Fibroblast of mammary gland (primary cell): ENCODE results near the gene ZNF423.

ENCODE experiments used
- DNase-seq: peaks from one replicate; pipeline ENCODE4 v3.0.0-alpha.2; 2010; ENCODE audit warnings: low read depth
- H3K4me3 ChIP-seq: 2 replicates; pipeline ENCODE4 v1.5.1; 2011; ENCODE audit warnings: low read depth, mild to moderate bottlenecking, low read length, moderate library complexity; ENCODE audit not compliant: control insufficient read depth
- TF ChIP-seq, protein P1 (sequence below): conservative IDR thresholded peaks from 2 replicates; pipeline ENCODE4 v1.5.1; 2011; ENCODE audit warnings: low read depth, low read length, inconsistent platforms; ENCODE audit not compliant: control insufficient read depth, insufficient read depth

ZNF423 gene

DNA sequence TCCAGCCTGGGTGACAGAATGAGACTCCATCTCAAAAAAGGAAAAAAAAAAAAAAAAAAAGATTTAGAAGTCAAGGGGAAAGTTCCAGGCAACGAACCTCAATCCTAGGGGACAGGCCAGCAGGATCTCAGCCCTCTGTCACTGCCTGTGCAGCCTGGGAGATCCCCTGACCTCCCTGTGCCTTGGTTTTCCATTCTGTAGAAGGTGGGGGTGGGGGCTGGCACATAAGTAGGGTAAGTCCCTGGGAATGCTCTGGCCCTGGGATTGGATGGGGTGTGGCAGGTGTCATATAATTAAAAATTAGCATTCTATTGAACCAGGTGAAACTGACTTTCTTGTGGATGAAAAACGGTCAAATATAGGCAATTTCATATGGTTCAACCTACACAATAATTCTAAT, 391.8 kb downstream of the ZNF423 start:
- no peak for DNase-seq
- TF ChIP-seq, protein P1, sequence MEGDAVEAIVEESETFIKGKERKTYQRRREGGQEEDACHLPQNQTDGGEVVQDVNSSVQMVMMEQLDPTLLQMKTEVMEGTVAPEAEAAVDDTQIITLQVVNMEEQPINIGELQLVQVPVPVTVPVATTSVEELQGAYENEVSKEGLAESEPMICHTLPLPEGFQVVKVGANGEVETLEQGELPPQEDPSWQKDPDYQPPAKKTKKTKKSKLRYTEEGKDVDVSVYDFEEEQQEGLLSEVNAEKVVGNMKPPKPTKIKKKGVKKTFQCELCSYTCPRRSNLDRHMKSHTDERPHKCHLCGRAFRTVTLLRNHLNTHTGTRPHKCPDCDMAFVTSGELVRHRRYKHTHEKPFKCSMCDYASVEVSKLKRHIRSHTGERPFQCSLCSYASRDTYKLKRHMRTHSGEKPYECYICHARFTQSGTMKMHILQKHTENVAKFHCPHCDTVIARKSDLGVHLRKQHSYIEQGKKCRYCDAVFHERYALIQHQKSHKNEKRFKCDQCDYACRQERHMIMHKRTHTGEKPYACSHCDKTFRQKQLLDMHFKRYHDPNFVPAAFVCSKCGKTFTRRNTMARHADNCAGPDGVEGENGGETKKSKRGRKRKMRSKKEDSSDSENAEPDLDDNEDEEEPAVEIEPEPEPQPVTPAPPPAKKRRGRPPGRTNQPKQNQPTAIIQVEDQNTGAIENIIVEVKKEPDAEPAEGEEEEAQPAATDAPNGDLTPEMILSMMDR = no peak
- H3K4me3 ChIP-seq = no peak overlapping the region

DNA sequence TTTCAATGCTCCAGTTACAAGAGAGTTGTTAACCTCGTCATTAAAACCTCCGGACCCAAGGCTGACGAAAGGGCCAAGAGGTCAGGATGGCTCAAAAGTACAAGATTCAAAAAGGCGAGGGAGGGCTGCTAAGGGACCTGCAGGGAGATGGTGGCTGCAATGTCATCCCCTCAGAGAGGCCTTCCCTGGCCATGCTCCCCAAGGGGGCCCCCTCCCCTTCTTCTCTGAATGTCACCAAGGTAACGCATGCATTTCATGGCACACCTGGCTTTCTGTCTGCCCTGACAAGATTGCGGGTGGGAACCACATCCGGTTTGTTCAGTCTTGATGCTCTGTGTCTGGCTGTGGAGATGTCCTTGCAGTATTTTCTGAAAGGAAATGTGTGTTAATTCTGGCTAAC, 392.4 kb downstream of the ZNF423 start:
- H3K4me3 ChIP-seq = no peak overlapping the region
- TF ChIP-seq, protein P1 = no peak
- no peak for DNase-seq

DNA sequence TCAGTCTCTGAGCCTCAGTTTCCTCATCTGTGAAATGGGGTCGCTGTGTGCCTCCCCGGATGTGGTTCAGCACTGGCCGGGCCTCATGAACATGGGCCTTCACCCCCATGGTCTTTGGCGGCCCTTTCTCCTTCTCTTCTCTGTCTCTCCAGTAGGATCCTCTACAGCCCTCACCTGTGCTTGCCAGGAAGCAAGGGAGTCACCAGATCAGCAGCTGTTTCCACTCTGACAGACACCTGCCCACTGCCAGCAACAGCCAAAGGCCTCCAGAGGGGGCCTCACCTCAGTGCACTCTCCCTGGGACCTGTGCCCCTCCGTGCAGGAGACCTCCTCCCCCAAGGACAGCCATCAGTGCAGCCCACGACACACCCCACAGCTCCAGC, 392.9 kb downstream of the ZNF423 start:
- no peak overlapping the region for H3K4me3 ChIP-seq
- TF ChIP-seq, protein P1 = no peak
- no peak for DNase-seq

DNA sequence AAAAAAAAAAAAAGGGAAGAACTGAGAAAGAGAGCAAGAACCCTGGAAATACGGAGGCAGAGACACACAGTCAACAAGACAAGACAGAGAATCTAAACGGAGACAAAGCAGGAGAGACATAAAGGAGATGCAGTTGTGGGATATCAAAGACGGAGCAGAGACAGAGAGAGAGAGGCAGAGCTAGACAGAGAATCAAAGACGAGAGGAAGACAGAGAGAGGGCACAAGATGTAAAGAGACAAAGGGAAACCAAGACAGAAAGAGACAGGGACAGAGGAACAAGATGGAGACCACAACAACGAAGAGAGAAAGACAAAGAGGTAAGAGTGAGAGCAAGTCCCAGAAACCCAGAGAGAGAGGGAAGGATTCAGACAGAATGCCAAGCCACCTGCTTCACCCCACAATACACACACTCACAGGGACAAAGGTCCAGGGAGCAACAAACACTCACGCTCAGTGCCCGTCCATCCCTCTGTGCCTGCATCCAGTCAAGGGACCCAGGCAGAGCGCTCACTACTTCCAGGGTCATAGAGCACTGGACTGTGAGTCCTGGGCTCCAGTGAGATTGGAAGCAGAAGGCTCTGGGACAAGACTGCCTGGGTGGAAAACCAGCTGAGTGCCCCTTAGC, 393.4 kb downstream of the ZNF423 start:
- no peak overlapping the region for H3K4me3 ChIP-seq
- TF ChIP-seq, protein P1 = no peak

DNA sequence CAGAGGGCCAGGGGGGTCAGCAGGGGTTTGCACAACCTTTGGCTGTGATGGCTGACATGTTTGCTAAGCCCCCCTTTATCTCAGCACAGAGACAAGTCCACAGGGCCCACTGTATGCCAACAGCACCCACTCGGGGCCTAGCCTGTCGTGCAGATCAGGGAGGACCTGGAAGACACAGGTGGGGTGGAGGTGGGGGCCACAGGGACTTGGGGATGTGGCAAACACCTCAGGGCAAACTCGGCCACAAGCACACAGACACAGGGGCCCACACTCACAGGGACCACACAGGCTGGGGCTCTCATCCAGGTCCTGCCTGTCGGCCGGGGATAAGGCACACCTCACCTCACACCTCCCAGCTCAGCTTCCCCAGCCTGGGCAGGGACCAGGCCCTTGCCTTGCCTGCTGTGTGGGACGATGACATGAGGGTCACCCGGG, 394.4 kb downstream of the ZNF423 start:
- no peak for DNase-seq
- TF ChIP-seq, protein P1 = no peak
- H3K4me3 ChIP-seq = no peak overlapping the region

More for the DNA sequence above, 393.4 kb downstream of the ZNF423 start:
- no peak for DNase-seq

DNA sequence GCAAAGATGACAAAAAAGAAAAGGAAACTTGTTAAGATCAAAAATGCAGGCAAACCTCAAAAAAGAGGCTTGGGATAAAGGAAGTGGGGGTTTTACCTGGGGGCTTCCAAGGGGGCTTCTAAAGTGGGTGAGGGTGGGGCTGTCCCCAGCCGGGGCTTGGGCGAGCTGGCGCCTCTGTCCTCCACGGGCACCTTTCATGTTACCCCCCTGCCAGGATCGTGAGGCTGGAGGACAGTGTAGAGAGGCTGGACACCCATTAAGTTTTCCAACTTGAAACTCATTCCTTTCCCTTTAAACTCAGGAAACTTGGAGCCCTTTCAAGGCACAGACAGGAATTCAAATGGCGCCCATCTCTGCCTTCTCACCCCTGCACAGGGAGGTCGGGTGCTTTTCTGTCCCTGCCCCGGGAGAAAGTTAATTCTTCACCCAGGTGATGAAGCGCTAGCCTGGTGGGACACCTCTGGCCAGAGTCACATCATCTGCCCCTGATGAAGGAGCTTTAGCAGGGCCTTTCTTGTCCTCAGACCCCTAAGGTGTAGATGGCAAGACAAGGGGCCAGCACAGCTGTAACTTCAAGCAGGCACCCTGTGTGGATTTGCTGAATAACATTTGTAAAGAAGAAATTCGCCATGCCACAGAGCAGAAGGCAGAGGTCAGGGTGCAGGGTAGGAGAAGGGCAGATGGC, 395.0 kb downstream of the ZNF423 start:
- DNase-seq = no peak

More for the DNA sequence above, 395.0 kb downstream of the ZNF423 start:
- H3K4me3 ChIP-seq = no peak overlapping the region
- TF ChIP-seq, protein P1 = no peak
